ENCODE results near the gene ENOPH1. TPM values are rescaled to one million over a fixed set of nuclear protein-coding genes. Genes with fewer than 3 reads are reported as not detected.
A peak's percentile ranks its signal among the peaks of the same experiment; 100 is the strongest.

Gene ENOPH1
- total RNA-seq, 2 donors from 2014 or later, result 47.1 to 57.3 TPM

DNA sequence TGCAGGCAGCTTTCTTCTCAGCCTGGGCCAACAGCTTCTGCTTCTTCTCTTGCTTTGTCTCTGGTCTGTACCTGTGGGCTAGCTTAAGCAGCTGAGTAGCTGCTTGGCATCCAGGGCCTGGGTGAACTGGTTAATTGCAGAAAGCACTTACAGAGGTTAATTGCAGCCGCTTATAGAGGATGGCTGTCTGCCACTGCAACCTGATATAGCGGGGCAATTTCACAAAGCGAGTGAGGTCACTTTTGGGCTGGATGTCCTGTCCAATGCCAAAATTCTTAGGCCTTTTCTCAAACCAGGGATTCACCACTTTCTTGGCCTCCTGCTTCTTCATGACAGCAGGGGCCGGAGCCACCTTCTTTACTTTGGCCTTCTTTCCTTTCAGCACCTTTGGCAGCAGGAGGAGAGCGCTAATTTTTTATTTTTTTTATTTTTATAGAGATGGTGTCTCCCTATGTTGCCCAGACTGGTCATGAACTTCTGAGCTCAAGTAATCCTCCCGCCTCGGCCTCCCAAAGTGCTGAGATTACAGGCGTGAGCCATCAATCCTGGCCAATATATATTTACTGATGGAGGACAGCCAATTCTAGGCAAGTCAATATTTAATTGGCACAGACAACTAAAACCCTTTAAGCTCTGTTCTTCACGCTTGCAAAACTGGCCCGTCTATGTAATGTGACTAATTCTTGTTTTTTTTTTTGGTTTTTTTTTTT lies 61.0 kb downstream of the ENOPH1 start:
- DNase-seq, result no peak
- Histone ChIP-seq H3K4me1 (ENCODE audit: control insufficient read depth, insufficient read depth, low read length) (no peaks in the 10 kb centered on the region), H3K27ac (ENCODE audit: low read depth, low read length) (no peak overlapping the region), H3K27me3 (ENCODE audit: control insufficient read depth, insufficient read depth, low read length, poor library complexity, severe bottlenecking) (no peaks in the 10 kb centered on the region), H3K36me3 (ENCODE audit: control insufficient read depth, insufficient read depth, low read length) (peaks cover 77% of the 10 kb centered on the region), H3K9ac (ENCODE audit: extremely low read depth, low read length, poor library complexity, severe bottlenecking) (no peak overlapping the region), H3K4me3 (ENCODE audit: low read length) (no peak overlapping the region), H3K9me3 (ENCODE audit: control insufficient read depth, low read length) (no peaks in the 10 kb centered on the region)
- H3K27me3 Mint-ChIP-seq (ENCODE audit: insufficient read depth), result no peaks in the 10 kb centered on the region
- peaks cover 6% of the 10 kb centered on the region for H3K4me1 Mint-ChIP-seq
- no peak overlapping the region for H3K4me3 Mint-ChIP-seq
- H3K36me3 Mint-ChIP-seq (ENCODE audit: low read depth), result peaks cover 52% of the 10 kb centered on the region
- TF ChIP-seq, protein P1, sequence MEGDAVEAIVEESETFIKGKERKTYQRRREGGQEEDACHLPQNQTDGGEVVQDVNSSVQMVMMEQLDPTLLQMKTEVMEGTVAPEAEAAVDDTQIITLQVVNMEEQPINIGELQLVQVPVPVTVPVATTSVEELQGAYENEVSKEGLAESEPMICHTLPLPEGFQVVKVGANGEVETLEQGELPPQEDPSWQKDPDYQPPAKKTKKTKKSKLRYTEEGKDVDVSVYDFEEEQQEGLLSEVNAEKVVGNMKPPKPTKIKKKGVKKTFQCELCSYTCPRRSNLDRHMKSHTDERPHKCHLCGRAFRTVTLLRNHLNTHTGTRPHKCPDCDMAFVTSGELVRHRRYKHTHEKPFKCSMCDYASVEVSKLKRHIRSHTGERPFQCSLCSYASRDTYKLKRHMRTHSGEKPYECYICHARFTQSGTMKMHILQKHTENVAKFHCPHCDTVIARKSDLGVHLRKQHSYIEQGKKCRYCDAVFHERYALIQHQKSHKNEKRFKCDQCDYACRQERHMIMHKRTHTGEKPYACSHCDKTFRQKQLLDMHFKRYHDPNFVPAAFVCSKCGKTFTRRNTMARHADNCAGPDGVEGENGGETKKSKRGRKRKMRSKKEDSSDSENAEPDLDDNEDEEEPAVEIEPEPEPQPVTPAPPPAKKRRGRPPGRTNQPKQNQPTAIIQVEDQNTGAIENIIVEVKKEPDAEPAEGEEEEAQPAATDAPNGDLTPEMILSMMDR (conservative IDR thresholded peaks at IDR 0.05), result no peak
- WGBS, 2 experiments (ENCODE audit: insufficient coverage in 1 of 2, insufficient read length in 1 of 2), result 89 to 97% methylated on average over 8 to 10 of the region's 10 CpGs
- H3K9me3 Mint-ChIP-seq, result no peaks in the 10 kb centered on the region
- no peak overlapping the region for H3K27ac Mint-ChIP-seq

DNA sequence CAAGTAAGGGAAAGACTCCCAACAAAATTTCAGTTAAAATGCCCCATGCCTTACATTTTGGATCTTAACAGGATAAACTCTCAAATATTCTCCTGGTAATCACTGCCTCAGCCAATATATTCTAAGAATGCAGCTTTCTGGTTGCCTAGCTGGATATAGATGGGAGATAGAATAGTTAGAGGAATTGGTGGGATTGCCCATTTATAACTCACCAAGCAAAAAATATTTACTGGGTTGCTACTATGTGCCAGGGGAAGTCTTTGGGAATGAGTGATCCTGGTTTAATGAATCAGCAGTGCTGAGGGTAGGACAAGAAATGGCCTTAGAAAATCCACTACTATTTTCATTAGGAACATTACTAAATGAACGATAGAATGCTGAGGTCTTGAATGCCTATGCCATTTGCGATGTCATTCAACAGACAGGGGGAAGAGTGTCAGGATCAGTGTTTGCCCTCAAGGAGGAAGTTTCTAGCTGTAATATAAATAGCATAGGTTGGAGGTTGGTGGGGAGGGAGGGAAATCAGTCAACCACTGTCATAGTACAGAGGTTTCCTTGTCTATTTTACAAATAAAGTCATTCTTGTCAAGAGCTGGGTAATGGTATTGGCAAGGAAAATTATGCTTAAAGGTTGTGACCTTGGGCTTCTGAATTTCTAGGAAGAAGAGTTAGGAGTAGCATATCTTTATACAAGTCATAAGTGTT lies 63.5 kb downstream of the ENOPH1 start:
- no peaks in the 10 kb centered on the region for H3K9me3 Mint-ChIP-seq
- H3K27me3 ChIP-seq (ENCODE audit: control insufficient read depth, insufficient read depth, low read length, poor library complexity, severe bottlenecking), result no peaks in the 10 kb centered on the region
- no peak overlapping the region for H3K9ac ChIP-seq (ENCODE audit: extremely low read depth, low read length, poor library complexity, severe bottlenecking)
- H3K27ac ChIP-seq (ENCODE audit: low read depth, low read length), result no peak overlapping the region
- H3K9me3 ChIP-seq (ENCODE audit: control insufficient read depth, low read length), result no peaks in the 10 kb centered on the region
- H3K4me3 ChIP-seq (ENCODE audit: low read length), result no peak overlapping the region
- H3K4me1 ChIP-seq (ENCODE audit: control insufficient read depth, insufficient read depth, low read length), result no peaks in the 10 kb centered on the region
- 93 to 95% methylated on average over 2 of the region's 2 CpGs for WGBS, 2 experiments (ENCODE audit: insufficient coverage in 1 of 2, insufficient read length in 1 of 2)
- no peak overlapping the region for H3K4me3 Mint-ChIP-seq
- H3K36me3 ChIP-seq (ENCODE audit: control insufficient read depth, insufficient read depth, low read length), result peaks cover 83% of the 10 kb centered on the region
- H3K27me3 Mint-ChIP-seq (ENCODE audit: insufficient read depth), result no peaks in the 10 kb centered on the region
- no peak for DNase-seq
- peaks cover 3% of the 10 kb centered on the region for H3K4me1 Mint-ChIP-seq
- H3K36me3 Mint-ChIP-seq (ENCODE audit: low read depth), result peaks cover 56% of the 10 kb centered on the region
- H3K27ac Mint-ChIP-seq, result no peak overlapping the region
- TF ChIP-seq, protein P1 (conservative IDR thresholded peaks at IDR 0.05), result no peak

DNA sequence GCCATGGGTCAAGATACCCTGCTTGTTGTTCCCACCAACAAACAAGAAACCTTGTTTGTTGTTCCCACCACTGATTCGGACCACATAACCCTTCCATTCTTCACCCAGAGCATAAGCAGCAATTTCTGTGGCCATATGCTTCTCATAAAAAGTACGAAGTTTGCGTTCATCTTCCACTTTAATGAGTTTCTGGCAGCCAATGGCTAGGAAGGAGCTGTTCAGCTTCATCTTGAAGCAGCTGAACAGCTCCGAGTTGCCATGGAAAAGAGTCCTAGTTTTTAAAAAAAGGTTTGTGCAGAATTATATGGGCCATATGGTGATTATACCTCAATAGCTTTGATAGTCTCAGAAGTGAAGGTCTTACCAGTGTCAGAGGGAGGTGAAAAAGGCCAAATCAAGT lies 65.3 kb downstream of the ENOPH1 start:
- H3K27ac Mint-ChIP-seq, result no peak overlapping the region
- peaks cover 51% of the 10 kb centered on the region for H3K36me3 Mint-ChIP-seq (ENCODE audit: low read depth)
- H3K27me3 ChIP-seq (ENCODE audit: control insufficient read depth, insufficient read depth, low read length, poor library complexity, severe bottlenecking), result no peaks in the 10 kb centered on the region
- no peaks in the 10 kb centered on the region for H3K9me3 Mint-ChIP-seq
- peak; percentile 8 for DNase-seq
- no peak overlapping the region for H3K4me3 ChIP-seq (ENCODE audit: low read length)
- no peak overlapping the region for H3K4me3 Mint-ChIP-seq
- H3K4me1 Mint-ChIP-seq, result peaks cover 5% of the 10 kb centered on the region
- peaks cover 80% of the 10 kb centered on the region for H3K36me3 ChIP-seq (ENCODE audit: control insufficient read depth, insufficient read depth, low read length)
- H3K9ac ChIP-seq (ENCODE audit: extremely low read depth, low read length, poor library complexity, severe bottlenecking), result no peak overlapping the region
- H3K27me3 Mint-ChIP-seq (ENCODE audit: insufficient read depth), result no peaks in the 10 kb centered on the region
- WGBS, 2 experiments (ENCODE audit: insufficient coverage in 1 of 2, insufficient read length in 1 of 2), result 93 to 95% methylated on average over 3 to 4 of the region's 4 CpGs
- no peaks in the 10 kb centered on the region for H3K9me3 ChIP-seq (ENCODE audit: control insufficient read depth, low read length)
- no peak overlapping the region for H3K27ac ChIP-seq (ENCODE audit: low read depth, low read length)
- H3K4me1 ChIP-seq (ENCODE audit: control insufficient read depth, insufficient read depth, low read length), result no peaks in the 10 kb centered on the region
- TF ChIP-seq, protein P1 (conservative IDR thresholded peaks at IDR 0.05), result no peak

Data from endodermal cell (in vitro differentiated cells).